IPS DF 19.7 (cell line): ENCODE measurements around the gene CD180.

ENCODE experiments used
- DNase-seq: peaks from one replicate; pipeline ENCODE4 v3.0.0-alpha.2; 2013; ENCODE audit warnings: low read depth, low spot score

Gene CD180

GRCh38 chr5:67161767-67162166 is 34.8 kb downstream of the CD180 start:
- DNase-seq = no peak

GRCh38 chr5:67160985-67161384 is 35.6 kb downstream of the CD180 start:
- DNase-seq = no peak

GRCh38 chr5:67160272-67160671 is 36.3 kb downstream of the CD180 start:
- no peak for DNase-seq

- DNase-seq = no peak
Observed at GRCh38 chr5:67156976-67157583, 39.5 kb downstream of the CD180 start.

GRCh38 chr5:67154556-67155206 is 41.9 kb downstream of the CD180 start:
- DNase-seq = no peak

GRCh38 chr5:67153292-67153691 is 43.3 kb downstream of the CD180 start:
- DNase-seq = no peak

GRCh38 chr5:67152400-67152799 is 44.2 kb downstream of the CD180 start:
- no peak for DNase-seq

- no peak for DNase-seq
Observed at GRCh38 chr5:67149951-67150523, 46.6 kb downstream of the CD180 start.

GRCh38 chr5:67149057-67149950 is 47.3 kb downstream of the CD180 start:
- no peak for DNase-seq

- DNase-seq = no peak
Observed at GRCh38 chr5:67147760-67148159, 48.8 kb downstream of the CD180 start.

- DNase-seq = no peak
Observed at GRCh38 chr5:67146981-67147380, 49.6 kb downstream of the CD180 start.

- no peak for DNase-seq
Observed at GRCh38 chr5:67146574-67146973, 50.0 kb downstream of the CD180 start.

GRCh38 chr5:67144183-67144639 is 52.4 kb downstream of the CD180 start:
- no peak for DNase-seq

- no peak for DNase-seq
Observed at GRCh38 chr5:67143549-67143948, 53.0 kb downstream of the CD180 start.

- DNase-seq = no peak
Observed at GRCh38 chr5:67142816-67143215, 53.8 kb downstream of the CD180 start.

GRCh38 chr5:67141644-67142043 is 55.0 kb downstream of the CD180 start:
- no peak for DNase-seq

GRCh38 chr5:67140413-67140812 is 56.2 kb downstream of the CD180 start:
- DNase-seq = no peak

GRCh38 chr5:67139030-67139429 is 57.6 kb downstream of the CD180 start:
- DNase-seq = no peak

GRCh38 chr5:67135381-67135984 is 61.1 kb downstream of the CD180 start:
- no peak for DNase-seq

GRCh38 chr5:67133776-67134175 is 62.8 kb downstream of the CD180 start:
- no peak for DNase-seq

- DNase-seq = no peak
Observed at GRCh38 chr5:67133217-67133616, 63.4 kb downstream of the CD180 start.

GRCh38 chr5:67129768-67130167 is 66.8 kb downstream of the CD180 start:
- no peak for DNase-seq
